Measurements from ENCODE around the gene ERICH3.

ERICH3 gene

DNA sequence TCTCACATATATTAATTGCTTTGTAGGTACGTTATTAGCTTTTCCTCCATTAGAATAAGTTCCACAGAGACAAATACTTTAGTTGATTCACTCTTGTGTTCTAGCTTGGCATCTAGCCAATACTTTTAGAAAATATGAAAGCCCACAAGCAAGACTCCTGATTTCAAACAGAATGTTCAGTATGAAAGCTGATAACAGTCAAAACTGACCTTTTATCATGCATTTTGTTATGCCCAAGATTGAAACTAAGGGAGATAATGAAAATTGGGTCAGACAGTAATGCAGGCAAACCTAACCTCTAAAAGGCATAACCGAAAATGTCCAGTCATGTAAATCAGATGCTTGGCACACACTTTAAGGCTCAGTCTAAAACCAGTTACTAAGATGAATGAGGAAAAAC lies 61.7 kb downstream of the ERICH3 start:
- no peak overlapping the region for H2BK15ac ChIP-seq (ENCODE audit: low read depth, poor library complexity, severe bottlenecking)
- H3K4me1 ChIP-seq (ENCODE audit: control insufficient read depth, insufficient read depth, low read depth, low read length): no peaks in the 10 kb centered on the region
- H2BK5ac ChIP-seq (ENCODE audit: low read depth, low read length, poor library complexity, severe bottlenecking): no peak overlapping the region
- H3K9me3 ChIP-seq (ENCODE audit: control insufficient read depth, low read length): no peaks in the 10 kb centered on the region
- no peak overlapping the region for H3K18ac ChIP-seq (ENCODE audit: low read depth in 1 of 2, low read length in 2 of 2)
- no peak overlapping the region for H2AFZ ChIP-seq (ENCODE audit: low read depth, low read length)
- WGBS: 76% methylated on average over 2 of the region's 2 CpGs
- DNase-seq: no peak
- no peak overlapping the region for H4K91ac ChIP-seq (ENCODE audit: low read length)
- no peaks in the 10 kb centered on the region for H3K79me1 ChIP-seq (replicated peaks; ENCODE audit: low read length, poor library complexity, severe bottlenecking)
- no peak overlapping the region for H3K27ac ChIP-seq (ENCODE audit: low read length, poor library complexity, severe bottlenecking)
- no peak overlapping the region for H2AK5ac ChIP-seq (ENCODE audit: low read length, severe bottlenecking)
- H2BK12ac ChIP-seq (ENCODE audit: low read length in 2 of 2): no peak overlapping the region
- H3K9ac ChIP-seq (ENCODE audit: low read length): no peak overlapping the region
- H3K36me3 ChIP-seq (ENCODE audit: control insufficient read depth in 1 of 2, insufficient read depth in 2 of 2, low read depth in 1 of 2, low read length in 2 of 2): no peaks in the 10 kb centered on the region
- H3K4me3 ChIP-seq (ENCODE audit: insufficient read depth in 1 of 2, low read depth in 1 of 2, low read length in 2 of 2): no peak overlapping the region
- no peak overlapping the region for H2BK120ac ChIP-seq (ENCODE audit: low read depth, low read length)
- H3K4ac ChIP-seq (ENCODE audit: low read depth in 1 of 2, low read length in 2 of 2): no peak overlapping the region
- no peak overlapping the region for H4K8ac ChIP-seq (ENCODE audit: low read length)
- no peak overlapping the region for H3K23ac ChIP-seq (ENCODE audit: low read length in 2 of 2)
- no peaks in the 10 kb centered on the region for H3K27me3 ChIP-seq (ENCODE audit: control insufficient read depth in 1 of 2, insufficient read depth in 1 of 2, low read length in 2 of 2)
- H3K14ac ChIP-seq (ENCODE audit: low read length in 2 of 2): no peak overlapping the region
- no peak overlapping the region for H3K4me2 ChIP-seq (ENCODE audit: low read length, poor library complexity, severe bottlenecking)

DNA sequence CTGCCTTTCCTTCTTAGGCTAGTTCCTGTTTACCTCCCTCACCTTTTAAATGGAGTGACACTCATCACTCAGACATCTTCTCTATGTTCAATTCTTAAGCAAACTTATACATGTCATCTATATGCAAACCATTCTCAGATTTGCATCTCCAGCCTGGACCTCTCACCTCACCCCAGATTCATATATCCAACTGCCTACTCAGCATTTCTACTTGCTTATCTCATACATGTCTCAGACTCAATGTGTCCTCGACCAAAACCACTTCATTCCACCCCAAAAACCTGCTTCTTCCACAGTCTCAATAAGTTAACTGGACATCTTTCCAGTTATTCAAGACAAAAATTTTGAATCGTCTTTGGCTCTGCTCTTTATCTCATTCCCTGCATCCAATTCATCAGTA lies 62.6 kb downstream of the ERICH3 start:
- Histone ChIP-seq H2AFZ (ENCODE audit: low read depth, low read length) (no peak overlapping the region), H3K9ac (ENCODE audit: low read length) (no peak overlapping the region), H3K27me3 (ENCODE audit: control insufficient read depth in 1 of 2, insufficient read depth in 1 of 2, low read length in 2 of 2) (no peaks in the 10 kb centered on the region), H3K79me1 (replicated peaks; ENCODE audit: low read length, poor library complexity, severe bottlenecking) (no peaks in the 10 kb centered on the region), H2BK5ac (ENCODE audit: low read depth, low read length, poor library complexity, severe bottlenecking) (no peak overlapping the region), H3K18ac (ENCODE audit: low read depth in 1 of 2, low read length in 2 of 2) (no peak overlapping the region), H3K4me2 (ENCODE audit: low read length, poor library complexity, severe bottlenecking) (no peak overlapping the region), H4K91ac (ENCODE audit: low read length) (no peak overlapping the region), H3K4ac (ENCODE audit: low read depth in 1 of 2, low read length in 2 of 2) (no peak overlapping the region), H3K9me3 (ENCODE audit: control insufficient read depth, low read length) (no peaks in the 10 kb centered on the region), H2BK12ac (ENCODE audit: low read length in 2 of 2) (no peak overlapping the region), H2BK15ac (ENCODE audit: low read depth, poor library complexity, severe bottlenecking) (no peak overlapping the region), H4K8ac (ENCODE audit: low read length) (no peak overlapping the region), H2AK5ac (ENCODE audit: low read length, severe bottlenecking) (no peak overlapping the region), H2BK120ac (ENCODE audit: low read depth, low read length) (no peak overlapping the region), H3K23ac (ENCODE audit: low read length in 2 of 2) (no peak overlapping the region), H3K27ac (ENCODE audit: low read length, poor library complexity, severe bottlenecking) (no peak overlapping the region), H3K36me3 (ENCODE audit: control insufficient read depth in 1 of 2, insufficient read depth in 2 of 2, low read depth in 1 of 2, low read length in 2 of 2) (no peaks in the 10 kb centered on the region), H3K14ac (ENCODE audit: low read length in 2 of 2) (no peak overlapping the region), H3K4me3 (ENCODE audit: insufficient read depth in 1 of 2, low read depth in 1 of 2, low read length in 2 of 2) (no peak overlapping the region), H3K4me1 (ENCODE audit: control insufficient read depth, insufficient read depth, low read depth, low read length) (no peaks in the 10 kb centered on the region)
- DNase-seq: no peak
- 55% methylated on average over 2 of the region's 2 CpGs for WGBS

DNA sequence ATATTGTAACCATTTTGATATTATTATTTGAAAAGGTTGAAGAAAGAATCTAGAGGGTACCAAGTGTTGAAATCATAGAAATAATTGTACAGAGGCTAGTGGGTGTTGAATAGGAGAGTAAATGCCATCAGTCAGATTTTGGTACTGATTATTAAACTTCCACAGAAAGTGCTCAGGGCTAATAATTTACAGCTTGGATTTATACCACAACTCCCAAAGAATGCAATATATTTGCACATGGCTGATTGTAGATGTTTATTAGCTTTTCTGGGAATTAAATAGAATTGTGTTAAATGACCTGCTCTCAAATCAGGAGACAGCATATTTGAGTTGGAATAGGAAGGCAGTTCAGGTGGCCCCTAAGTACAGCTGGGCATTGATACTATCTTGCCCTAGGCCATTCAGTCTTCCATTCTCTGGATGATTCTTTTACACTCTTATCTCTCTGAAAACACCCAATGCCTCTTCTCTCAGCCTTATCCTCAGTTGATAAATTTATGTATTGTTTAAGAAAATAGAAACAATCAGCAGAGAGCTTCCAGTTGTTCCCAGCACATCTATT lies 63.7 kb downstream of the ERICH3 start:
- no peak overlapping the region for H2BK5ac ChIP-seq (ENCODE audit: low read depth, low read length, poor library complexity, severe bottlenecking)
- no peaks in the 10 kb centered on the region for H3K27me3 ChIP-seq (ENCODE audit: control insufficient read depth in 1 of 2, insufficient read depth in 1 of 2, low read length in 2 of 2)
- peaks cover 3% of the 10 kb centered on the region for H3K9me3 ChIP-seq (ENCODE audit: control insufficient read depth, low read length)
- H3K4ac ChIP-seq (ENCODE audit: low read depth in 1 of 2, low read length in 2 of 2): no peak overlapping the region
- no peak overlapping the region for H3K14ac ChIP-seq (ENCODE audit: low read length in 2 of 2)
- no peak overlapping the region for H4K8ac ChIP-seq (ENCODE audit: low read length)
- no peak overlapping the region for H3K23ac ChIP-seq (ENCODE audit: low read length in 2 of 2)
- no peak overlapping the region for H3K27ac ChIP-seq (ENCODE audit: low read length, poor library complexity, severe bottlenecking)
- H2AK5ac ChIP-seq (ENCODE audit: low read length, severe bottlenecking): no peak overlapping the region
- no peak overlapping the region for H3K4me2 ChIP-seq (ENCODE audit: low read length, poor library complexity, severe bottlenecking)
- H2BK12ac ChIP-seq (ENCODE audit: low read length in 2 of 2): no peak overlapping the region
- H2BK120ac ChIP-seq (ENCODE audit: low read depth, low read length): no peak overlapping the region
- no peaks in the 10 kb centered on the region for H3K79me1 ChIP-seq (replicated peaks; ENCODE audit: low read length, poor library complexity, severe bottlenecking)
- H2AFZ ChIP-seq (ENCODE audit: low read depth, low read length): no peak overlapping the region
- DNase-seq: no peak
- no peaks in the 10 kb centered on the region for H3K4me1 ChIP-seq (ENCODE audit: control insufficient read depth, insufficient read depth, low read depth, low read length)
- no peak overlapping the region for H3K4me3 ChIP-seq (ENCODE audit: insufficient read depth in 1 of 2, low read depth in 1 of 2, low read length in 2 of 2)
- H3K18ac ChIP-seq (ENCODE audit: low read depth in 1 of 2, low read length in 2 of 2): no peak overlapping the region
- no peaks in the 10 kb centered on the region for H3K36me3 ChIP-seq (ENCODE audit: control insufficient read depth in 1 of 2, insufficient read depth in 2 of 2, low read depth in 1 of 2, low read length in 2 of 2)
- no peak overlapping the region for H2BK15ac ChIP-seq (ENCODE audit: low read depth, poor library complexity, severe bottlenecking)
- no peak overlapping the region for H3K9ac ChIP-seq (ENCODE audit: low read length)
- no peak overlapping the region for H4K91ac ChIP-seq (ENCODE audit: low read length)

DNA sequence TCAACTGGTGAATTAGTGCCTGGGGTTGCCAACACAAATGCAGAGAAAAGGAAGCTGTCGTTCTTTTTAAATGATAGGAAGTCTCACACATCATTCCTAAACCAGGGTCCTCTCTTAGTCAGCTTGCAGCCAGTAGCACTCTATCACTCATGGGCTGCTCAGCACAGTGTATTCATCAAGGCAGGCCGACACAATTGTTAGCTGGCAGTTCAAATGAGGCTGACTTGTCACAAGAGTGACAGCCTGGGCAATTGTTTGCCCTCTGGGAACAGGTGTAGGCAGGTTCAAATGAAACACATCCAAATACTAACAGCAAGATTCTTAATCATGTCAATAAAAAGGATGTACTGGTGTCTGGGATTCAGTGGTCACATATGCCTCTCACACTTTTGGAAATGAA lies 76.9 kb downstream of the ERICH3 start:
- H3K27ac ChIP-seq (ENCODE audit: low read length, poor library complexity, severe bottlenecking): no peak overlapping the region
- no peaks in the 10 kb centered on the region for H3K4me1 ChIP-seq (ENCODE audit: control insufficient read depth, insufficient read depth, low read depth, low read length)
- no peak overlapping the region for H3K9ac ChIP-seq (ENCODE audit: low read length)
- H3K4ac ChIP-seq (ENCODE audit: low read depth in 1 of 2, low read length in 2 of 2): no peak overlapping the region
- H4K8ac ChIP-seq (ENCODE audit: low read length): no peak overlapping the region
- H2AK5ac ChIP-seq (ENCODE audit: low read length, severe bottlenecking): no peak overlapping the region
- DNase-seq: no peak
- no peak overlapping the region for H3K4me3 ChIP-seq (ENCODE audit: insufficient read depth in 1 of 2, low read depth in 1 of 2, low read length in 2 of 2)
- WGBS: 83% methylated on average over 2 of the region's 2 CpGs
- no peak overlapping the region for H3K18ac ChIP-seq (ENCODE audit: low read depth in 1 of 2, low read length in 2 of 2)
- H3K79me1 ChIP-seq (replicated peaks; ENCODE audit: low read length, poor library complexity, severe bottlenecking): no peaks in the 10 kb centered on the region
- H3K14ac ChIP-seq (ENCODE audit: low read length in 2 of 2): no peak overlapping the region
- H4K91ac ChIP-seq (ENCODE audit: low read length): no peak overlapping the region
- H3K4me2 ChIP-seq (ENCODE audit: low read length, poor library complexity, severe bottlenecking): no peak overlapping the region
- no peak overlapping the region for H2BK120ac ChIP-seq (ENCODE audit: low read depth, low read length)
- H3K36me3 ChIP-seq (ENCODE audit: control insufficient read depth in 1 of 2, insufficient read depth in 2 of 2, low read depth in 1 of 2, low read length in 2 of 2): no peaks in the 10 kb centered on the region
- no peak overlapping the region for H2BK5ac ChIP-seq (ENCODE audit: low read depth, low read length, poor library complexity, severe bottlenecking)
- no peak overlapping the region for H2AFZ ChIP-seq (ENCODE audit: low read depth, low read length)
- H2BK15ac ChIP-seq (ENCODE audit: low read depth, poor library complexity, severe bottlenecking): no peak overlapping the region
- no peaks in the 10 kb centered on the region for H3K9me3 ChIP-seq (ENCODE audit: control insufficient read depth, low read length)
- no peak overlapping the region for H2BK12ac ChIP-seq (ENCODE audit: low read length in 2 of 2)
- H3K27me3 ChIP-seq (ENCODE audit: control insufficient read depth in 1 of 2, insufficient read depth in 1 of 2, low read length in 2 of 2): no peaks in the 10 kb centered on the region
- H3K23ac ChIP-seq (ENCODE audit: low read length in 2 of 2): no peak overlapping the region

Measured in mesenchymal stem cell (in vitro differentiated cells and primary cell).